SIG-M5 treated with dmso at 0.1 percent for 504 hours (cell line): Measurements from ENCODE around the gene C4orf51.
A peak's percentile ranks its signal among the peaks of the same experiment; 100 is the strongest.

Source experiments
- DNase-seq: peaks from one replicate; lab custom pipeline; 2025; ENCODE audit not compliant: unreplicated experiment; lab: John Stamatoyannopoulos, UW

Gene C4orf51

DNA sequence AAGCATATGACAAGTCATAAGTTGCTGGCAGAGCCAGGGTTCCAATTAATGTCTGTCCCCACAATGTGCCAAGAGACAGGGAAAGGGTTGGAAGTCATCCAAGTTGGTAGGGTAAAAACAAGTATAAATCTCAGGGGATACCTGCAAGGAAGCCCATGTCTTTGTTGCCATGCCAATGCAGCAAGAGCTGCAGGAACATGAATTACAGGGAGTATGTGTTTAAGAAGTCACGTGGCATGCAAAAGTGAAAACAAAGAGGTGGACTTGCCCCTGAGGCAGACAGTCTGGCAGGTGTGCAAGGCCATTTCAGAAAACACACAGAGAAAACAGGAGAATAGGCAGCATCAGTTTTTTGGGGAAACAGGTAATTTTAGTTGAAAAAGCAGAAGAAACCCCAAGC is 29.4 kb downstream of the C4orf51 start:
- DNase-seq: no peak

DNA sequence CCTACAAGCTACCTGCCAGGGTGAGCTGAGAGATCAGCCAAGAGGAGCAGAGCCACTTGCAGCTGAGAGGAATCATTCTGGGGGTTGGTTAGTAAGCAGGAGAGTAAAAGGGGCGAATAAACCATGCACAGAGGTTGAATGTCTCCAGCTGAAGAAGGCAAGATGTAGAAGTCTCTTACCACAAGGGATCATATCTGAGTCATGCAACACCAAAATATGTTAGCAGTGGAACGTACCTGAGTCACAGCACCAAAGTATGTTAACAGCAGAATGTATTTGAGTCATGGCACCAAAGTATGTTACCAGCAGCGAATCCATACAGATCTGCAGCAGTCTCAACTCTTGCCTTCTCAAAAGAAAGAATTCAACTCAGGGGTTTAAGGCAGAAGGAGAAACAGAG is 29.9 kb downstream of the C4orf51 start:
- no peak for DNase-seq

DNA sequence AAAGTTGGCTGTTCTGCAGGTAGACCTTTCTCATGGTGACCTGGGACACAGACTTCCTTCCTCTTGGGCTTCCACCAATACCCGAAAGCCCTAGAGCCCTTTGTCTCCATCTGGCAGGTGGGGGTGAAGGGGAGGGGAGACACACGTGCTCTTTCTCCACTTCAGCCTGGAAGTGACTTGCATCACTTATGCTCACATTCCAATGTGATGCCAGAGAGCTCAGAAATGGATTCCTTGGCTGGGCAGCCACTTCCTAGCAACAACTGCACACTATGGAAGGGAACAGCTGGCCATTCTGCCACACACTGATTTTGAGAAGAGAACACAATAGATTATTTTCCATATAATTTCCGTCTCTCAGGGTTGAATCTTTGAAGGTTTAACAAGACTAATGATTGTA is 36.3 kb downstream of the C4orf51 start:
- DNase-seq: no peak

DNA sequence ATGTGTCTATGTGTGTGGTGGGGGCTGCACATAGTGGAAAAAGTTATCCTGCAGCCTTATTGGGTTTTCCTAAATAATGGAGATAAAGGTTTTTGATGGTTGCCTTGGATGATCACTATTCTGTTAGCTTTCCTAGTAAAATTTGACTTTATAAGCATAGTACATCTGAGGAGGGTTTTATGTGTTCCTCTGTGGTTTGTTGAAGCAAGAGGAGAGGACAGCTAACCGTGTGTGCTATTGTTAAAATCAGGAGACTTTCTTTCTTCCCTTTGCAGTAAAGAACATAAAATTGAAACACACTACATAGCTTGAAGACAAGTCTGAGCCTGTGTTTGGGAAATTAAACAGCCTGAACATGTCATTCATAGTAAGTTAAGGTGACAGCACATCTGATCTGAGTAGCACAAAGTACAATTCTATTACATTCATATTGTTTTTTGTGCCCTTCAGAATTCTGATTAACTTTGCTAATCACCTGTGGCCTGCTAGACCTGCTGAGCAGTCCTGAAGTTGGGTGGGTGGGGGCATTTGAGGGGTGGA is 36.8 kb downstream of the C4orf51 start:
- no peak for DNase-seq

DNA sequence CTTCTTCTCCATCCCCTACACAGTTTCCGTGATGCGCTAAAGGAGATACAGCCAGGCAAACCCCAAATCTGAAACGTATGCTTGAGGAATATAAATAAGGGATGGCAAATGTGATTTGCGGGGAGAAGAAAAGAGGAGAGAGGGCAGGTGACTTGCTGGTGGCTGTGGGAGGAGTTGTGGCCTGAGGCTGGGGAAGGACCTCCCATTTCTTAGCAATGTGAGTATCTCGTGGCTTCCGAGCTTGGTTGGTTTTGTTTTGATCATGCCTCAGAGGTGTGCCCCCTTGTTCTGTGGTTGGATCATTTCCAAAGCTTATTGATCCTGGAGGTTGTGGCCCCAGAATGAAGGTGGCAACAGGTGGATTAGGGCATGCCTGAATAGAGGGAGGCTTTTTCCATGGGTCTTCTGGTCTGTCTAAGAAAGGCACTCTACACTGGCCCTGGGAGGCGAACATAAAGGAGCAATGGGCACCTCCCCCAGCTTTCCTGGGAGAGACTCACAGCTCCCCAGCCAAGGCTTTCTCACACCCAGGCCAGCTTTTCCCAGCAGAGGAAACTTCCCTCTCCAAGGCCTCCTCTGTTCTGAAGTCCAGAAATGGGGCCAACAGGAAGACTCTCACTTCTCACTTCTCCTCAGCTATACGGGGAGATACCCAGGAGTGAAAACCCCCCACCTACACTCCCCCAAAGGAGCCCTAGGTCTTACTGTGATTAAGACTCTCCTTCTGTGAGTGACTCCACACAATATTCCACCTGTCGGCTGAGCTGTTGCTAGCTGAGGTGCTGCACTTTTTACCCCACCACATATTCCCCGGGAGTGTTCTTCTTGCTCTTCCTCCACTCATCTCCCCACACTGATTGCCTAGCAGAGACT is 40.0 kb downstream of the C4orf51 start:
- DNase-seq: no peak

DNA sequence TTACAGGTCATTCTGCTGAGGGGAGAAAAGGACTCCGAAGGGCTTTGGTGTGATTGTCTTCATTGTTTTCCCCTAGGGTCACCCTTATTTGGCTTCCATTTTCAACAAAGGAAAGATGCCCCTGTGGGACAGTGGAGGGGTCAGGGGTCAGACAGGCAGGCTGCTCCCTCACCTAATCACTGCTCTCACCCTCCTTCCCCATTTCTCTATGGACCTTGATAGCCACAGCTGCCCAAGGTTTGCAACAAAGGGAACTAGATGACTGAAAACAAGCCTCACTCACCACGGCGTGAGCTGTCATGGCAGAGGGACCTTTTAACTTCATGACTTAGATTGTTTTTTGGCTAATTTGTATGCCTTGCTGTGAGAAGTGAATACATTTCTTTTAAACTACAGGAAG is 40.7 kb downstream of the C4orf51 start:
- DNase-seq: no peak

DNA sequence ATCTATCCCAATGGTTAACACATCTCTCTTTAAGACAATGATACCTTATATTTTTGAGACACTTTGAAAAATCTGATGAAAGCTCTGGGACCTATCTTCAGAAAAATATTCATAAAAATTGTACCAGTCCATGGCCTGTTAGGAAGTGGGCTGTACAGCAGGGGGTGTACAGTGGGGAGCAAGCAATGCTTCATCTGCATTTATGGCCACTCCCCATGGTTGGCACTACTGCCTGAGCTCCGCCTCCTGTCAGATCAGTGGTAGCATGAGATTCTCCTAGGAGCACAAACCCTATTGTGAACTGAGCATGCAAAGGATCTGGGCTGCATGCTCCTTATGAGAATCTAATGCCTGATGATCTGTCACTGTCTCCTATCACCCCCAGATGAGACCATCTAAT is 42.6 kb downstream of the C4orf51 start:
- DNase-seq: no peak

DNA sequence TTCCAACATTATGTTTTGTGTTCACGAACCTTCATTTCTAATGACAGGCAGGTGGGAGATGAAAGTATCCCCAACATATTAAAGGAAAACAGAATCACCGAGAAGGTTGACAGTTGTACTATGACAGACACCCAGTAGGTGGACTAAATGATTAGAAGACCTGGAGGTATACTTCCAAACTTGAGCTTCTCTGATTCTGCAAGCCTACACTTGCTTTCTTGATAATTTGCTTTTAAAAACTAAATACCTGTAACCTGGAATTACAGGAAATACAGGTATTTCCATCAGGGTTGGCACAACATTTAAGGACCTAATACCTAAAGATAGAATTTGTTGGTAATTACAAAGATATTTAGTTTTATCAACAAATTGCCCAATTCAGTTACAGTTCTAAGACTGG is 43.4 kb downstream of the C4orf51 start:
- no peak for DNase-seq

DNA sequence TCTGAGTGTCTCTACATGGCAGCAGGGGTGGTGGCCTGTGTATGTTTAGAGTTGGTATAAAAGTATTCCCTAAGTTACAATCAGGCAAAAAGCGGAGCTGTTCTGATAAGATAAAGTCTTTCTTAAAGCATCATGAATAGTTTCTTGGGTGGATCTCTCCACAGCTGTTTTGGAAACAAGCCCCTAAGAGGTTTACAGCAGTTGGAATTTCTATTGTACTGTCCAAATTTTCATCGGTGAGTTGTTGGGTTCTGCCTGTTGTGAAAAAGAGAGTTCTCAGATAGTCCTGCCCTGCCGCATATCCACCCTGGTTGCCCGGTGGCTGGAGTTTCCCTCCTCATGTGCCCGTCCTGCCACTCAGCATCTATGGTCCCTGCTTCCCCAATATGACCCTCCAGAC is 50.1 kb downstream of the C4orf51 start:
- DNase-seq: no peak

DNA sequence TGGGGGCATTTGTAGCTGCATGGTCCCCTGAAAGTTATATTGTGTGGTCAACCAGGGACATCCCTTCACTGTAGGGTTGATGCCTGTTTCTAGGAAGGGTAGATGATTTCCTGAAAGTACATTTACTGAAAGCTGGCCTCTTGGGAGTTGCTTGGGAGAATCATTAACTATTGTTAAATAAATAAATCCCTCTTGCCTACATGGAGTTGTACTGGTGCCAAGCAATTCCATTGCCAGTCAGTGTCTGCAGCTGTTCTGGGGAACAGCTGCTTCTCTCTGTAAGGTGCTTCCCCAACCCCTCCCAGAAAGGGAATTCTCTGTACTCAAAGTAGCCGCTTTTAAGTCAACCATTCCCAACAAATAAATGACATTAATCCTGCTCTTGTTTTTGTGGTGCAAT is 51.1 kb downstream of the C4orf51 start:
- DNase-seq: no peak

DNA sequence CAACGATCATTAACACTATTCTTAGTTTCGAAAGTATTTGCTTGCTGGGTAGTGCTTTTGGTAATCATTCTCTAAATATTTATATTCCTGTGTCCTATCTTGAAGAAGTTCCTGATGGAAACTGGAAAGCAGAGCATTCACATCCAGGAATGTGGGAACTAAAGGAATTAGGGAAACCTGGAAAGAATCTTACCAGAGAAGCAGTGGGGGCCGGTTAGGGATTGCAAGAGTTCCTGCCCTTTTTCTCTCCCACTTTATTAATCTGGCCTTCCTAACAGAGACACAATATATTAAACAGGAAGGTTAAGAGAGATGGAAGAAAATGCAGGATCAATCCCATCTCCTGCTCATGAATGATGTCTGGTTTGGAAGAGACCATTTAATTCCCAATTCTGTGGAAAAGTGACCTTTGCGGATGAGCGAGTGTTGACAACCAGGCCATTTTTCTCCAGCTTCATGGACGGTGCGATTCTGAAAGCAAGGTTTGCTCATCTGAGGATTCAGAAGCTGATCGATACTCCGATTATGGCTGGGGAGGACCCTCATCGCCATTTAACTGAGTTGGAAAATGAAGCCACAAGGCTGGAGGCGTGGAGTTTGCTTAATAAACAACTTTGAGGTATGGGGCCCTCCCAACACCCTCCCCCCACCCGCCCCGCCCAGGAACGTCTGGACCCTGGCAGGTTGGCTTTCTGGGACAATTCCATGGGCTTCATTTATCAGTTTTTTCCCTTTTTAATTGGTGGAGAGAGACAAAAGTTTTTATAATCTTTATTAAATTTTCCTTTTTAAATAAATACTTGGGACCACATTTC is 52.3 kb downstream of the C4orf51 start:
- no peak for DNase-seq

DNA sequence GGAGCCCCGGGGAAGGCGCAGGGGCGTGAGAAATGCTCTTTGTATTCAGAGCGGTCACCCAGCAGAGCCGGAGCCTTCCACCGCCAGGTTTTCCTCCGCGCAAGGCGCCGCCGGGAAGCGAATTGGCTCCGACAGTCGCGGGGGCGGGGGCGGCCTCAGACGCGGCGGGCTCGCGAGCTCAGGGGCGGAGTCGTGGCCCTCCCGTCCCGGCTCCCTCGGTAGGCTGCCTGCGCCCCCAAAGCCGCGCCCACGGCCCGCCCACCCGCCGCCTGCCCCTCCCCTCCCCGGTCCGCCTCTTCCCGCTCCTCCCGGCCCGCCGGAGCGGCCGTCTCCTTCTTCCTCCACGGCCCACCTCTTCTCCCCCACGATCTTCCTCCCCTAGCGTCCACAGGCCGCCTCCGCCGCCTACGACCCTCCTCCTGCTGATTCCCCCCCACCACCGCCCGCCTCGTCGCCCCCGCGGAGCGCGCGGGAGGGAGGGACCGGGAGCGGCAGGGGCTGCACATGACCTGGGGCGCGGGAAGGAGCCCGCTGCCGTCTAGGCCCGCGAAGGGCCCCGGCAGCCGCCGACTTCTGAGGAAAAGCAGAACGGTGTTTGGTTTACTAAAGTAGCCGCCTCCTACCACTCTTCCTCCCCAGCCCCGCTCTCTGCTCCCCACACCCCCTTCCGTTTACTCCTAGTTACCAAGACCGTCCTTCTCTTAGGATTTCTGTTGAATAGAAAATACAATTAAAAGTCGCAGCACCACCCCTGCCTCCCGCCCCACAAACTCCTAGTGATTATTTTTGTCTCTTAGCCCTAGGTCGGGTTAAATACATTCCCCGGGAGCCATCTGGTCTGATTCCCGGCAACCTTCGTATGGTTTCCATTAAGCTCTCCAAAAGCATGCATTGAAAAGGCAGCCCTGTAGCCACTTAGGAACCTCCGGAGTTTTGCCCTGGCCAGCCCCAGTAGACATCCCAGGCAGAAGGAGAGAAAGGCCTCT is 53.2 kb downstream of the C4orf51 start:
- peak; percentile 72 for DNase-seq

DNA sequence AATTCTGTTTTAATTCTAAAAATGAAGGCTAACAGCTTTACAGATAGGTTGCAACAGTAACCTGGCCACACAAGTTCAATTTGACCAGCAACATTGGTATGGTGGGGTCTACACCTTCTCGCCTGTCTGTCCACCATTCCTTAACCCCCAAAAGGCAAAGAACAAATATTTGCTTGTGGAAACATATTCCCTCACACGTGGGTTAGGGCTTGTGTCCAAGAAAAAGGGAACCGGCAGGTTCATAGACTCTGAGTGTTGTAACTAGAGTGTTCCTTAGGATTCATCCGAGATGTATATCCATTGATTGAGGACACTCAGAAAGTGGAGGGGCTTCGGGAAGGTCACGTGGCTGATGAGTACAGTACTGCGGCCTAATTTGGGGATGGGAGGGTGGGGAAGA is 54.1 kb downstream of the C4orf51 start:
- DNase-seq: no peak

DNA sequence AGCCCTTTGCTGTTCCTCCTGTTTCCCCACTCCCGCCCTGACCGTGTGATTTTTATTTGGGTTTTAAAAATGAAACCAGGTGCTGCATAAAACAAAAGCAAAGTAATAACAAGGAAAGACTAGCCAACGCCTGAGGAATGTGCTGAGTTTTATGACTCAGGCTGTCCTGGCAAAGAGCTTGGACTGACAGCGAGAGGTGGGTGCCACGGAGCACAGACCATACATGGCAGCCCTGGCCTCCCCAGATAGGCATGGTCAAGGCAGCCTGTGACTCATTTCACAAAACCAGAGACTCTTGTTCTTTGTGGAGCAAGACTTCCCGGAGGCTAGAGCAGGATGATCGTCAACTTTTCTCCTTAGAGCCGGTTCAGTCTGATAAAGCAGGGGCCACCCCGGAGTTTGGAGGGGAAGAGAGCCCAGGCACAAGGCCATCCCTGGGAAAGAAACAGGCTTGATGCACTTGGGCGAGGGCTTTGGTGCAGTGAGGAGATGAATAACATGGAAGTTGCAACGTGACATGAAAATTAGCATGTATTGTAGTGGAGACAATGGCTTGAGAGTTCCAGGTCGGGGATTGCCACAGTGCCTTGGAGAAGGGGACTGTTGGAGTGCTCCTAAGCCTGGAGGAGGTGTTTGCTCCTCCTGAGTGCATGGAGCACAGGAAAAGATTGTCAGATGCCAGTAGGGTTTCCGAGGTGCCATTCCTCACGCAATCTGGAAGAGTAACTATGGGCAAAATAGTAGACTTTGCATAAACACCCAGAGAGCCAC is 54.8 kb downstream of the C4orf51 start:
- peak; percentile 39 for DNase-seq

DNA sequence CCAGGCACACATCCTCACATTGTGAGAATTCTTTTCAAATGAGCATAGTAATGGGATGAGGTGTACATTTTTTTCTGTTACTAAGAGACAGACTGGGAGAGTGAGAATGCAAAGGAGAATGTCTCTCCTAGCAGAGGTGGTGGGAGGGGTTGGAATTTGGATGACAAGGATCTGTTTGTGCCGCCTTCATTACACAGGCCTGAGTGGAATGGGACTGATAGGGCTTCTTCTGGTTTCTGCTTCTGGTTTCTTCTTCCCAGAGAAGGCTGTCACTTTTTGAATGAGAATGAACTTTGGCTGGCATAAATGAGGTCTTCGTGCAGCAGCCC is 55.4 kb downstream of the C4orf51 start:
- peak; percentile 5 for DNase-seq

DNA sequence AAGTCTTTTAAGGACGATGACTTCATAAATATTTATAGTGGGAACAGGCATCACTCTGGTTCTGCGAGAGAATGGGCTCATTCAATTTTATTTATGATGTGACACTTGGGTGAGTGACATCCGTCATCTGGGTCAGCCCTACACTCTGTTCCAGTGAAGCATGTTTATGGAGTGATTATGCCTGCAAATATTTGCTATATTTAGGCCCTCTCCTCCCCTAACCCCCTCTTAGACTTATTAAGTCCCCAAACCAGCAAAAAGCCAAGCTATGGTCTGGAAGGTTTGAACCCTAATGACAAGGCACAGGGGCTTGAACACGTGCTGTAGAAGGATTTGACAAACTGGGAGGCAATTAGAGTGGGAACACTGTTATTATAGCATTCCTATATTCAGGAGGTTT is 55.9 kb downstream of the C4orf51 start:
- DNase-seq: no peak

DNA sequence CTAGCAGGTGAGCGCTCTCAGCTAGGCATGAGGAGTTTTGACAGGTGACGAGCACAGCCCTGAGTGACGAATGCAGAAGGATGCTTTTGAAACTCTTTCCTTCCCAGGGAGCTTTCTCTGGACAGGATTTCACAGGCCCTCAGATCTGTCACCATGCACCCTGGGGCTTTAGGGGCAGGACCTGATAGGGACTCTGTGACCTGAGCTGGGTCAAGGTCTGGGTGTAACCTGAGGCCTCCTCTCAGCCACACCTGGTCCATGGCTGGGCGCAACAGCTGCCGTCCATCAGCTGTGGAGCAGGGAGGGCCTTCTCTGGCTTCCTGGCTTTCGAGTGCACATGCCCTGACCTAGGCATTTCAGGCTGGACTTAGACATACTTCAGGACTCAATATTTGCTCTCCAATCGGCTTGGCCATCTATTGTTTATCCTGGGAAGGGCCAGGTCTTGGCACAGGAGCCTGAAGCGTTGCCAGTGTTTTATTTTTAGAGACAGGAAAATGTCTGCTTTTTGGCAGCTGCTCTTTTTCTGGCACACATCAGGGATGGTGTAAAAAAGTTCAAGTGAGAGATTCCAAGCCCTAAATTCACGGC is 56.4 kb downstream of the C4orf51 start:
- peak; percentile 3 for DNase-seq

DNA sequence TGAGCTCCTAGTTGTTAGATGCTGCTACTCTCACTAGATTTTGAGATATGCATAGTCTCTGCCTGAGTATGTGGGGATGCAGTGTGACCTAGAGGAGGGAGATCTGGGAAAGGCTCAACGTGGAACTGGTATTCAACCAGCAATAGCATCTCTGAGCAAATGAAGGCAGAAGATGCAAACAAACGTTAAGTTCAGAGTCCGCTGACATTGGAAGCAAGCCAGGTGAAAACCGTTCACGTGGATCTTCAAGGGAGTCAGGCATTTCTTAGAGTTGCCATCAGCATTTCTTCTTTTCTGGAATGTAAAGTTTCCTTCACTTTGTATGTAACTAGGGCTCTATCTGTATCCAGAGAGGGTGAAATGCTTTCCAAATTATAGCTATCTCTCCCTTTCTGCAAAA is 59.9 kb downstream of the C4orf51 start:
- no peak for DNase-seq

DNA sequence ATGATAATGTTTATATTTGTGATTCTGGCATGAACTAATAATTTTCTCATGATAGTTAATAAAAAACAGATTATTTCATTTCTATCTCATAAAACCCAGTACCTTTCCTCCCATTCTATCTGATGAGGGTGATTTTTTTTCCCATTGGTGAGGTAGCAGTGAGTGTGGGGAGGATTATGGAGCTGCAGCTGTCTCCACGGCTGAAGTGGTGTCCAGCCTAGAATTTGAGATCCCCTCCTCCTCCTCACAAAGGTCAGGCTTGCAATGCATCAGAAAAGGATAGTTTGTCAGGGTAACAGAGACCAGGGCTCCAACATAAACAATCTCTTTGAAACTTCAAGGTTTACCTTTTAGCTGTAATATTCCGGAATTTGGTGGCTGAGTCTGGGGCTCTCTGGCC is 60.9 kb downstream of the C4orf51 start:
- no peak for DNase-seq

DNA sequence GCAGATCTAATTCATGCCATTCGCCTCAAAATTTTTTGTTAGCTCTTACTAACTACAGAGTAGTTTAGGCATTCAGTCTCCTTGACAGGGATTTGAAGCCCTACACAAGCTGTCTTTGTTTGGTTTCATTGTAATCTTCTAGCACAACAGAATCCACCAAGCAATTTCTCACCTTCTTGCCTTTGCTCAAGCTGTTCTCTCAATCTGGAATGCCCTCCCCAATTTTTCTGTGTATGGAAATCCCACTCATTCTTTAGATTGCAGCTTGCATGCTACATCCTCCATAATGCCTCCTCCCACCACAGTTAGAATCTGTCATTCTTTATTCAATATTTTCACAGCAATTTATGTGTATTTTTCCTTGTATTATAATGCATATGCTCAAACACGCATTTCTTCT is 63.7 kb downstream of the C4orf51 start:
- no peak for DNase-seq
